Type B pancreatic cell (in vitro differentiated cells): Measurements from ENCODE around the gene HEPN1. TPM values are rescaled to one million over a fixed set of nuclear protein-coding genes. Genes with fewer than 3 reads are reported as not detected.
A peak's percentile ranks its signal among the peaks of the same experiment; 100 is the strongest.

ENCODE experiments used
- DNase-seq: peaks from one replicate; pipeline ENCODE4 v3.0.0; 2021; ENCODE audit warnings: mixed read lengths; ENCODE audit not compliant: unreplicated experiment; ENCODE audit errors: extremely low spot score
- H3K27ac Mint-ChIP-seq: 2 replicates; pipeline ENCODE4 v1.8.0; 2021; ENCODE audit warnings: mild to moderate bottlenecking, mixed read lengths
- H3K27me3 Mint-ChIP-seq: 2 replicates; pipeline ENCODE4 v1.8.0; 2021; ENCODE audit warnings: mixed read lengths
- H3K36me3 Mint-ChIP-seq: 2 replicates; pipeline ENCODE4 v1.8.0; 2021; ENCODE audit warnings: mixed read lengths
- H3K4me1 Mint-ChIP-seq: one replicate; pipeline ENCODE4 v1.8.0; 2021; ENCODE audit warnings: mixed read lengths; ENCODE audit not compliant: unreplicated experiment
- H3K4me3 Mint-ChIP-seq: 2 replicates; pipeline ENCODE4 v1.8.0; 2021; ENCODE audit warnings: mild to moderate bottlenecking, mixed read lengths
- H3K9me3 Mint-ChIP-seq: 2 replicates; pipeline ENCODE4 v1.8.0; 2021; ENCODE audit warnings: mixed read lengths
- CTCF ChIP-seq: fragments of 200-600 bp; sonication (generic); conservative IDR thresholded peaks from 2 replicates; pipeline ENCODE4 v1.5.0; 2021; ENCODE audit warnings: antibody characterized with exemption, mild to moderate bottlenecking
- total RNA-seq: library from RNA; stranded (reverse); gene quantifications from 2 replicates; pipeline ENCODE4 v1.2.1, GENCODE V29; 2021; ENCODE audit warnings: low replicate concordance

HEPN1 gene
- total RNA-seq, 1 donor from 2014 or later, result not detected

GRCh38 chr11:124876818-124877630, 42.0 kb upstream of the HEPN1 start:
- H3K27me3 Mint-ChIP-seq, result peaks cover 52% of the 10 kb centered on the region
- H3K9me3 Mint-ChIP-seq, result no peaks in the 10 kb centered on the region
- H3K4me3 Mint-ChIP-seq, result peak overlapping the region; percentile 90
- no peak for DNase-seq
- no peak for TF ChIP-seq CTCF
- no peaks in the 10 kb centered on the region for H3K36me3 Mint-ChIP-seq
- peak overlapping the region; percentile 81 for H3K27ac Mint-ChIP-seq
- H3K4me1 Mint-ChIP-seq, result peaks cover 5% of the 10 kb centered on the region

DNA sequence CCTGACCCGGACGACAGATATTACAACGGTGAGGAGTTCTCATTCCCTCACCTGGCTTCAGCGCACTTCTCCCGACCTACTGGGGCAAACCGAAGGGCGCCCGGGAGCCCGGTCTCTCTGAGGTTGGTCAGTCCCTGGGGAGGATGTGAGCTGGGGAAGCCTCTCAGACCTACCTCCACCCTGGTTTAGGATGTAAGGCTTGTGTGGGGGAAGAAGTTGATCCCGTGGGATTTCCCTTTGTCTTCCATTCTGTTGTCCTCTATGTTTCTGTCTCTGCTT, 41.5 kb upstream of the HEPN1 start:
- DNase-seq, result peak; percentile 44
- H3K27ac Mint-ChIP-seq, result peak overlapping the region; percentile 36
- H3K36me3 Mint-ChIP-seq, result no peaks in the 10 kb centered on the region
- peaks cover 9% of the 10 kb centered on the region for H3K4me1 Mint-ChIP-seq
- TF ChIP-seq CTCF, result no peak
- H3K27me3 Mint-ChIP-seq, result peaks cover 46% of the 10 kb centered on the region
- H3K4me3 Mint-ChIP-seq, result peak overlapping the region; percentile 90
- no peaks in the 10 kb centered on the region for H3K9me3 Mint-ChIP-seq

- Mint-ChIP-seq H3K27ac (no peak overlapping the region), H3K9me3 (no peaks in the 10 kb centered on the region)
Observed at GRCh38 chr11:124877910-124878758, 40.9 kb upstream of the HEPN1 start.

GRCh38 chr11:124878759-124879492, 40.1 kb upstream of the HEPN1 start:
- peaks cover 34% of the 10 kb centered on the region for H3K27me3 Mint-ChIP-seq
- H3K4me3 Mint-ChIP-seq, result peak overlapping the region; percentile 38
- no peaks in the 10 kb centered on the region for H3K9me3 Mint-ChIP-seq
- TF ChIP-seq CTCF, result no peak
- peaks cover 14% of the 10 kb centered on the region for H3K4me1 Mint-ChIP-seq
- H3K36me3 Mint-ChIP-seq, result no peaks in the 10 kb centered on the region
- peak; percentile 68 for DNase-seq
- no peak overlapping the region for H3K27ac Mint-ChIP-seq

More at GRCh38 chr11:124877910-124878758, 40.9 kb upstream of the HEPN1 start:
- peaks cover 41% of the 10 kb centered on the region for H3K27me3 Mint-ChIP-seq
- peaks cover 13% of the 10 kb centered on the region for H3K4me1 Mint-ChIP-seq
- H3K4me3 Mint-ChIP-seq, result peak overlapping the region; percentile 90
- TF ChIP-seq CTCF, result no peak
- peak; percentile 58 for DNase-seq
- H3K36me3 Mint-ChIP-seq, result no peaks in the 10 kb centered on the region

DNA sequence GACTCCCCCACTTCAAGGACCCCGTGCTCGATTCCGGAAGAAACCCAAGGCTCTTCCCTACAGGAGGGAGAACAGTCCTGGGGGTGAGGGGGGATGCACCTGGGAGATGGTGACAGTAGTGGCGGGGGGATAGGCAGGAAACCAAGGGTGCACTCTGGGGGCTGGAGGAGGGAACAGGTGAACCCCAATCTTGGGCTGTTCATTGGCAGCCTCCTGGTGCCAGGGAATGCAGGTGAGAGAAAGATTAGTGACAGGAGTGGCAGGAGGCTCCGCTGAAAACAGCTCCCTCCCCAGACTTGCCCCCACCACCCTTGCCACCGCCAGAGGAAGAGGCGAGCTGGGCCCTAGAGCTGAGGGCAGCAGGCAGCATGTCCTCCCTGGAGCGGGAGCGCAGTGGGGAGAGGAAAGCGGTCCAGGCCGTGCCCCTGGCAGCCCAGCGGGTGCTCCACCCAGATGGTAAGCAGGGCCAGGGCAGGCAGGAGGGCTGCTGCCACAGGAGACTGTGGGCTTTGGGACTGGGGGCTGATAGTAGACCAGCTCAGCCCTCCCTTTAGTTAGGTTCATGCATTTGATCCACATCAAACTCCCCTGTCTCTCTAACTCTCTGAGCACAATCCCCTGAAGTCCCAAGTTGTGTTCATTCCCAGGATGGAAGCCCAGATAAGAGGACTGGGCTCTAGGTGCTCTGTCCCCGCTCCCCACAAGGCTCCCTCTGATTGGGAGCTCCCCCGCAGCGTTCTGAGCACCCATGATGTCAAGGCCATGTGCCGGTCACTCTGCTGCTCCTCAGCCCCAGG, 39.4 kb upstream of the HEPN1 start:
- no peaks in the 10 kb centered on the region for H3K9me3 Mint-ChIP-seq
- H3K4me3 Mint-ChIP-seq, result no peak overlapping the region
- H3K27me3 Mint-ChIP-seq, result peaks cover 29% of the 10 kb centered on the region
- TF ChIP-seq CTCF, result no peak
- no peaks in the 10 kb centered on the region for H3K36me3 Mint-ChIP-seq
- DNase-seq, result peak; percentile 64
- H3K27ac Mint-ChIP-seq, result no peak overlapping the region
- H3K4me1 Mint-ChIP-seq, result peaks cover 17% of the 10 kb centered on the region
